Measurements from ENCODE around the gene SEPTIN1. TPM values are rescaled to one million over a fixed set of nuclear protein-coding genes. Genes with fewer than 3 reads are reported as not detected.

SEPTIN1 gene
- total and polyA plus RNA-seq, 2 of the 13 experiments (the other 11 are each of a cell fraction or from before 2014, with no cell fraction given), result 0.18 to 0.67 TPM

DNA sequence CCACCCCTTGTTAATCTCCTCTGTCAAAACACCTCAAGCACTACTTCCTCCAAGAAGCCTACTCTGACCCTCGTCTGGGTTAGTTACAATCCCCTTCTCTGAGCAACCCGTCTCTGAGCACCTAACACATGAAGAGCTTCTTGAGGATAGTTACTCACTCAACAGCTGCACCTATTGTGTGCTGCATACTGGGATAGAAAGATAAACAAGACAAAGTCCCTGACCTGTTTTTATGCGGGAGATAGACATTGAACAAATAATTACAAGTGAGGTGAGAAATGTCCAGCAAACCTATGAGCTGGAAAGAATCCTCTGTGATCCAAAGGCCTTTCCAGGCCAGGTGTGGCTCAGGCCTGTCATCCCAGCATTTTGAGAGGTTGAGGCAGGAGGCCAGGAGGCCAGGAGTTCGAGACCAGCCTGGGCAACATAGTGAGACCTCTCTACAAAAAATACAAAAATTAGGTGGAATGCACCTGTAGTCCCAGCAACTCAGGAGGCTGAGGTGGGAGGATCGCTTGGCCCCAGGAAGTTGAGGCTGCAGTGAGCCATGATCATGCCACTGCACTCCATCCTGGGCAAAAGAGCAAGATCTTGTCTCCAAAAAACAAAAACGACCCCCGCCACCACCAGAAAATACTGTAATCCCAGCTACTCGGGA is 19.5 kb upstream of the SEPTIN1 start (continued):
- TF ChIP-seq RFXAP (CRISPR knock-in tag; IDR thresholded peaks at IDR 0.05; ENCODE audit: borderline replicate concordance) (no peak), ZBTB4 (CRISPR knock-in tag; IDR thresholded peaks at IDR 0.05; ENCODE audit: borderline replicate concordance) (no peak; the same call in 1 of the 2 replicates), ZNF619 (CRISPR knock-in tag; IDR thresholded peaks at IDR 0.05) (no peak), RFXANK (CRISPR knock-in tag; IDR thresholded peaks at IDR 0.05) (no peak), NCOA2 (CRISPR knock-in tag; IDR thresholded peaks at IDR 0.05) (peak; percentile 72), ZNF512B (CRISPR knock-in tag; IDR thresholded peaks at IDR 0.05; ENCODE audit: borderline replicate concordance) (no peak), HNRNPUL1 (IDR thresholded peaks at IDR 0.05; ENCODE audit: low read depth, low read length) (no peak), TMF1 (CRISPR knock-in tag; IDR thresholded peaks at IDR 0.05; ENCODE audit: low read depth) (no peak), ZNF782 (CRISPR knock-in tag; IDR thresholded peaks at IDR 0.05; ENCODE audit: borderline replicate concordance) (no peak), HES4 (CRISPR knock-in tag; IDR thresholded peaks at IDR 0.05; ENCODE audit: borderline replicate concordance) (no peak), ZNF609 (CRISPR knock-in tag; IDR thresholded peaks at IDR 0.05; ENCODE audit: borderline replicate concordance) (peak; percentile 77), RXRA (CRISPR knock-in tag; IDR thresholded peaks at IDR 0.05) (peak; percentile 45; the same call in 1 of the 2 replicates), SALL1 (CRISPR knock-in tag; IDR thresholded peaks at IDR 0.05) (peak; percentile 81)
- TF ChIP-seq, protein P1, sequence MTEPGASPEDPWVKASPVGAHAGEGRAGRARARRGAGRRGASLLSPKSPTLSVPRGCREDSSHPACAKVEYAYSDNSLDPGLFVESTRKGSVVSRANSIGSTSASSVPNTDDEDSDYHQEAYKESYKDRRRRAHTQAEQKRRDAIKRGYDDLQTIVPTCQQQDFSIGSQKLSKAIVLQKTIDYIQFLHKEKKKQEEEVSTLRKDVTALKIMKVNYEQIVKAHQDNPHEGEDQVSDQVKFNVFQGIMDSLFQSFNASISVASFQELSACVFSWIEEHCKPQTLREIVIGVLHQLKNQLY (CRISPR knock-in tag; IDR thresholded peaks at IDR 0.05), result 0 out of 2 replicates have a peak, but pooled peaks have one; percentile 27
- TF ChIP-seq, protein P2, sequence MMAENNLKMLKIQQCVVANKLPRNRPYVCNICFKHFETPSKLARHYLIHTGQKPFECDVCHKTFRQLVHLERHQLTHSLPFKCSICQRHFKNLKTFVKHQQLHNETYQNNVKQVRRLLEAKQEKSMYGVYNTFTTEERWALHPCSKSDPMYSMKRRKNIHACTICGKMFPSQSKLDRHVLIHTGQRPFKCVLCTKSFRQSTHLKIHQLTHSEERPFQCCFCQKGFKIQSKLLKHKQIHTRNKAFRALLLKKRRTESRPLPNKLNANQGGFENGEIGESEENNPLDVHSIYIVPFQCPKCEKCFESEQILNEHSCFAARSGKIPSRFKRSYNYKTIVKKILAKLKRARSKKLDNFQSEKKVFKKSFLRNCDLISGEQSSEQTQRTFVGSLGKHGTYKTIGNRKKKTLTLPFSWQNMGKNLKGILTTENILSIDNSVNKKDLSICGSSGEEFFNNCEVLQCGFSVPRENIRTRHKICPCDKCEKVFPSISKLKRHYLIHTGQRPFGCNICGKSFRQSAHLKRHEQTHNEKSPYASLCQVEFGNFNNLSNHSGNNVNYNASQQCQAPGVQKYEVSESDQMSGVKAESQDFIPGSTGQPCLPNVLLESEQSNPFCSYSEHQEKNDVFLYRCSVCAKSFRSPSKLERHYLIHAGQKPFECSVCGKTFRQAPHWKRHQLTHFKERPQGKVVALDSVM (CRISPR knock-in tag; IDR thresholded peaks at IDR 0.05), result peak; percentile 88; the same call in 1 of the 2 replicates
